NCI-H510A treated with DMSO at 0.1 percent for 48 hours (cell line): ENCODE results near the gene ROBO1.
A peak's percentile ranks its signal among the peaks of the same experiment; 100 is the strongest.

ENCODE experiments used
- DNase-seq: peaks from one replicate; lab custom pipeline; 2025; lab: John Stamatoyannopoulos, UW

The ROBO1 gene

GRCh38 chr3:78875436-78875835 is 892.4 kb downstream of the ROBO1 start:
- DNase-seq, result no peak

- DNase-seq, result no peak
Observed at GRCh38 chr3:78873641-78874040, 894.2 kb downstream of the ROBO1 start.

- DNase-seq, result no peak
Observed at GRCh38 chr3:78872195-78872594, 895.6 kb downstream of the ROBO1 start.

GRCh38 chr3:78871048-78871447 is 896.8 kb downstream of the ROBO1 start:
- DNase-seq, result no peak

GRCh38 chr3:78870484-78870883 is 897.3 kb downstream of the ROBO1 start:
- no peak for DNase-seq

- no peak for DNase-seq
Observed at GRCh38 chr3:78868570-78868969, 899.2 kb downstream of the ROBO1 start.

- no peak for DNase-seq
Observed at GRCh38 chr3:78867409-78868372, 900.1 kb downstream of the ROBO1 start.

- no peak for DNase-seq
Observed at GRCh38 chr3:78863306-78864203, 904.2 kb downstream of the ROBO1 start.

- no peak for DNase-seq
Observed at GRCh38 chr3:78861156-78861555, 906.6 kb downstream of the ROBO1 start.

GRCh38 chr3:78860567-78860966 is 907.2 kb downstream of the ROBO1 start:
- DNase-seq, result no peak

GRCh38 chr3:78858910-78859309 is 908.9 kb downstream of the ROBO1 start:
- no peak for DNase-seq

GRCh38 chr3:78858174-78858573 is 909.6 kb downstream of the ROBO1 start:
- no peak for DNase-seq

GRCh38 chr3:78857494-78858111 is 910.2 kb downstream of the ROBO1 start:
- DNase-seq, result no peak

- DNase-seq, result no peak
Observed at GRCh38 chr3:78856164-78856563, 911.6 kb downstream of the ROBO1 start.

GRCh38 chr3:78855190-78855589 is 912.6 kb downstream of the ROBO1 start:
- DNase-seq, result peak; percentile 53

- peak; percentile 15 for DNase-seq
Observed at GRCh38 chr3:78848392-78849288, 919.2 kb downstream of the ROBO1 start.

GRCh38 chr3:78847603-78848002 is 920.2 kb downstream of the ROBO1 start:
- DNase-seq, result no peak

- no peak for DNase-seq
Observed at GRCh38 chr3:78847203-78847602, 920.6 kb downstream of the ROBO1 start.

- no peak for DNase-seq
Observed at GRCh38 chr3:78846718-78847117, 921.1 kb downstream of the ROBO1 start.

GRCh38 chr3:78845605-78846004 is 922.2 kb downstream of the ROBO1 start:
- DNase-seq, result no peak

- DNase-seq, result no peak
Observed at GRCh38 chr3:78844307-78844706, 923.5 kb downstream of the ROBO1 start.
